A673 (cell line): ENCODE results near the gene RAB11FIP4. TPM values are rescaled to one million over a fixed set of nuclear protein-coding genes. Genes with fewer than 3 reads are reported as not detected.

Source experiments
- BruUV-seq: library from RNA; stranded (reverse); fragments of 400-500 nt; replicated peaks from 2 replicates; lab custom pipeline; 2021; lab: Mats Ljungman, UMichigan
- CTCF ChIA-PET: fragments of 300-600 bp; sonication (Branson Sonifier 250); formaldehyde crosslinking; loops from one replicate; lab custom pipeline; 2022; ENCODE audit warnings: antibody characterized with exemption; lab: Charles Lee
- POLR2A ChIA-PET: fragments of 300-600 bp; sonication (Branson Sonifier 250); formaldehyde crosslinking; loops from one replicate; lab custom pipeline; 2022; ENCODE audit warnings: antibody characterized with exemption; ENCODE audit not compliant: low non-redundant PET; lab: Charles Lee
- DNase-seq: peaks from one replicate; pipeline ENCODE4 v3.0.0-alpha.2; 2015; ENCODE audit warnings: low spot score
- H3K27ac ChIP-seq: fragments of 200-600 bp; sonication (generic); 2 replicates; pipeline ENCODE4 v1.5.1; 2016; ENCODE audit warnings: mixed run types, low read depth, mild to moderate bottlenecking, mixed read lengths, antibody characterized with exemption, low read length; ENCODE audit not compliant: poor library complexity, severe bottlenecking
- H3K27me3 ChIP-seq: fragments of 200-600 bp; sonication (generic); replicated peaks from 2 replicates; pipeline ENCODE4 v1.6.1; 2017; ENCODE audit warnings: mixed run types, low read depth, mild to moderate bottlenecking, mixed read lengths, antibody characterized with exemption, low read length; ENCODE audit not compliant: insufficient read depth, poor library complexity
- H3K36me3 ChIP-seq: fragments of 200-600 bp; sonication (generic); 2 replicates; pipeline ENCODE4 v1.6.1; 2016; ENCODE audit warnings: mixed run types, mild to moderate bottlenecking, mixed read lengths, antibody characterized with exemption, low read length; ENCODE audit not compliant: insufficient read depth, poor library complexity, severe bottlenecking
- H3K4me1 ChIP-seq: fragments of 200-600 bp; sonication (generic); 2 replicates; pipeline ENCODE4 v1.6.1; 2017; ENCODE audit warnings: mixed run types, mild to moderate bottlenecking, mixed read lengths, antibody characterized with exemption, low read length; ENCODE audit not compliant: insufficient read depth, poor library complexity, severe bottlenecking
- H3K4me3 ChIP-seq: fragments of 200-600 bp; sonication (generic); 2 replicates; pipeline ENCODE4 v1.5.1; 2016; ENCODE audit warnings: low read depth, mixed run types, mild to moderate bottlenecking, mixed read lengths, low read length; ENCODE audit not compliant: poor library complexity, severe bottlenecking
- H3K9me3 ChIP-seq: fragments of 200-600 bp; sonication (generic); 2 replicates; pipeline ENCODE4 v1.6.1; 2016; ENCODE audit warnings: mixed run types, low read depth, mild to moderate bottlenecking, mixed read lengths, antibody characterized with exemption, low read length; ENCODE audit not compliant: poor library complexity, severe bottlenecking
- CTCF ChIP-seq: fragments of 300-800, 200-600 bp; sonication (generic); conservative IDR thresholded peaks from 2 replicates; pipeline ENCODE4 v1.5.1; 2017; ENCODE audit warnings: low read depth, mild to moderate bottlenecking, antibody characterized with exemption, low read length, moderate library complexity, mixed read lengths
- EZH2 ChIP-seq: fragments of 200-600 bp; sonication (generic); IDR thresholded peaks from 2 replicates; pipeline ENCODE4 v1.6.1; 2017; ENCODE audit warnings: borderline replicate concordance, low read depth, mild to moderate bottlenecking, mixed read lengths, antibody characterized with exemption, low read length; ENCODE audit not compliant: poor library complexity, severe bottlenecking
- intact Hi-C: fragments of 100-400 bp; cut with micrococcal nuclease; formaldehyde crosslinking; loops from one replicate; pipeline ENCODE4 v1.10.0; 2022; ENCODE audit not compliant: unreplicated experiment
- total RNA-seq: library from RNA; stranded (reverse); gene quantifications from 2 replicates; pipeline ENCODE4 v1.2.3, GENCODE V29; 2021

The RAB11FIP4 gene
- total RNA-seq, 1 experiment from 2014 or later, result 2.4 TPM

DNA sequence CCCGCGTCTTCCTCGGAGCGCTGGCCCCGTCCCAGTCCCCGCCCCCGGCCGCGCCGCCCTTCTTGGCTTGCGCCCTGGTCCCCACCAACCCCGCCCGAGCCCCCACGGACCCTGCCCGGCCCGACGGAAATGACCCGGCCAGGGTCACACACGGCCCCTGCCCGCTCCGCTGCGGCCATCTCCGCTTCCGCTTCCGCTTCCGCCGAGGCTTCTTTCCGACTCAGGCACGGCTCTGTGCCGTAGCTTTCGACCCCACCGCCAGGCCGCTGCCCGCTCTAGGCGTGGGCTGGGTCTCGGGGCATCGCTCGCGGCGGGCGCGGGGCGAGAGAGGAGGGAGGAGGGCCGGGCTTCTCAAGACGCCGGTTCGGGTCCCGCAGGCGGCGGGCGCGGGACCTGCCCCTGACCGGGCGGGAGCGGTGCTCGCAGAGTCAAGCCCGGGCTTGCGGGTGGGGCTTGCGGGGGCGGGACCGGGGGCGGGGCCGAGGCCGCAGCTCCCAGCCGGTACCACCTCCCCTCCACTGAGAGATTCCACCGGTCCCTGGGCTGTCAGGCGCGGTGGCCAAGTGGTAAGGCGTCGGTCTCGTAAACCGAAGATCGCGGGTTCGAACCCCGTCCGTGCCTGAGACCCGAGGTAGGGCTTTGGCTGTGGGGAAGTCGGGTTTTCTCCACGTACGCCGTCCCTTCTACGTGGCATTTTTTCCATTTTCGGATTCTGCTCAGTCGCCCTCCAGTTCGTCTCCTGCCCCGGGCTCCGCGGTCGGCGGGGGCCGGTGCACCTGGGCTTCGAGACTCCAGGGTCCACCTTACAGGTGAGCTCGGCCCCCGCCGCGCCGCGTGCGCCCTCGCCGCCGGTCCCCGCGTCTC, 158.3 kb downstream of the RAB11FIP4 start:
- TF ChIP-seq EZH2, result no peak
- no peak for TF ChIP-seq CTCF

DNA sequence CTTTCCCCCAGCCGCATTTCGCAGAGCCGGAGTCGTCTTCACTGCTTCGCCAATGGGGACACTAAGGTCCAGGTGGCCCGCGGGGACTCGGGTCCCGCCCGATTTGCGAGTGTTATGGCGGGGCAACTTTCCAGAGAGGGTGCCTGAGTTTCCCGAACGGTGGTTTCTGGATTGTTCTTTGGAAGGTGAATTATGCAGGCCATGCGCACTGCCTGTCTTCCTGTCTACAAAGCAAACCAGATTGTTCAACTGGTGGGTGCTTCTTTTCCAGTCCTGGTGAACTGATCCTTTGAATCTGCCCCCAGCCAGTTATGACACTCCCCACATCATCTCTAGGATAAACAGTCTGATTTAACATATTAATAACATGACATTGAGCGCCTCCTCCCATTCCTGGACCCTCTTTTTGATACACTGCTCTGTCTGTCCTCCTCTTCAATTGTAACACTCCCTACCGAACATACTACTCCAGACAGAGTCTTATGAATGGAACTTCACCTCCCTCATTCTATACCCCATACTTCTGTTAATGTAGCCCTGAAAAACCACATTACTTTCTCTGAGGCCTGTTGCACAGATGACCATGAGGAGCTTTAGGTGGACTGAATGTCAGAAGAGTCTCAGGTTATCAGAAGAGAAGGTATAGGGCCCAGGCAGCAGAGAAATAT, 159.0 kb downstream of the RAB11FIP4 start:
- no peak for TF ChIP-seq CTCF
- TF ChIP-seq EZH2, result no peak
- ChIA-PET CTCF (no interaction called here), POLR2A (no interaction called here)
- H3K27me3 ChIP-seq, result no peaks in the 10 kb centered on the region
- no peaks in the 10 kb centered on the region for H3K9me3 ChIP-seq
- intact Hi-C loops, result no loop called here
- BruUV-seq, result no TSS peak
- H3K27ac ChIP-seq, result no peak overlapping the region
- peak; percentile 9 for DNase-seq
- H3K4me3 ChIP-seq, result peak overlapping the region; percentile 74
- H3K36me3 ChIP-seq, result no peaks in the 10 kb centered on the region
- H3K4me1 ChIP-seq, result no peaks in the 10 kb centered on the region

More for the DNA sequence above, 158.3 kb downstream of the RAB11FIP4 start:
- H3K27me3 ChIP-seq, result no peaks in the 10 kb centered on the region
- no peaks in the 10 kb centered on the region for H3K9me3 ChIP-seq
- H3K27ac ChIP-seq, result peak overlapping the region; percentile 37
- ChIA-PET POLR2A (no interaction called here), CTCF (no interaction called here)
- TSS peak; percentile 100 for BruUV-seq
- H3K4me3 ChIP-seq, result peak overlapping the region; percentile 74
- intact Hi-C loops, result no loop called here
- peak; percentile 89 for DNase-seq
- H3K36me3 ChIP-seq, result no peaks in the 10 kb centered on the region
- no peaks in the 10 kb centered on the region for H3K4me1 ChIP-seq

GRCh38 chr17:31552568-31552967, 161.1 kb downstream of the RAB11FIP4 start:
- no peaks in the 10 kb centered on the region for H3K9me3 ChIP-seq
- intact Hi-C loops, result no loop called here
- no peaks in the 10 kb centered on the region for H3K27me3 ChIP-seq
- no peak overlapping the region for H3K27ac ChIP-seq
- no peak for DNase-seq
- no TSS peak for BruUV-seq
- TF ChIP-seq EZH2, result no peak
- no peak for TF ChIP-seq CTCF
- ChIA-PET CTCF (no interaction called here), POLR2A (no interaction called here)
- H3K36me3 ChIP-seq, result no peaks in the 10 kb centered on the region
- no peak overlapping the region for H3K4me3 ChIP-seq
- no peaks in the 10 kb centered on the region for H3K4me1 ChIP-seq
